ENCODE measurements around the gene ZFP1.
A peak's percentile ranks its signal among the peaks of the same experiment; 100 is the strongest.
"Not testable (repeated sequence)": the region's sequence is repeated elsewhere in the genome, so short reads cannot be mapped to it uniquely, and the experiment has no call there.

The ZFP1 gene

DNA sequence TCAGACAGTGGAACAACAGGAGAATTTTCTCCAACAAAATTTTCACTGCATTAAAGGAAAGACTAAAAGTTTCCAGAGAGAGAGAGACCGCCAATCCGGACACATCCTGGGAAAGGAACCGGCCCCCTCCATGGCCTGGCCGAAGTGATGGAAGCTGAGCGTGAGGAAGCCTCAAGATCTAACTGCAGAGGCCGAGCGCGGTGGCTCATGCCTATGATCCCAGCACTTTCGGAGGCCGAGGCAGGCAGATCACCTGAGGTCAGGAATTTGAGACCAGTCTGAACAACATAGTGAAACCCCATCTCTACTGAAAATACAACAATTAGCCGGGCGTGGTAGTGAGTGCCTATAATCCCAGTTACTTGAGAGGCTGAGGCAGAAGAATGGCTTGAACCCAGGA, 54.8 kb downstream of the ZFP1 start:
- no peak for FAIRE-seq
- DNase-seq (ENCODE audit: insufficient read length, low spot score), result no peak

DNA sequence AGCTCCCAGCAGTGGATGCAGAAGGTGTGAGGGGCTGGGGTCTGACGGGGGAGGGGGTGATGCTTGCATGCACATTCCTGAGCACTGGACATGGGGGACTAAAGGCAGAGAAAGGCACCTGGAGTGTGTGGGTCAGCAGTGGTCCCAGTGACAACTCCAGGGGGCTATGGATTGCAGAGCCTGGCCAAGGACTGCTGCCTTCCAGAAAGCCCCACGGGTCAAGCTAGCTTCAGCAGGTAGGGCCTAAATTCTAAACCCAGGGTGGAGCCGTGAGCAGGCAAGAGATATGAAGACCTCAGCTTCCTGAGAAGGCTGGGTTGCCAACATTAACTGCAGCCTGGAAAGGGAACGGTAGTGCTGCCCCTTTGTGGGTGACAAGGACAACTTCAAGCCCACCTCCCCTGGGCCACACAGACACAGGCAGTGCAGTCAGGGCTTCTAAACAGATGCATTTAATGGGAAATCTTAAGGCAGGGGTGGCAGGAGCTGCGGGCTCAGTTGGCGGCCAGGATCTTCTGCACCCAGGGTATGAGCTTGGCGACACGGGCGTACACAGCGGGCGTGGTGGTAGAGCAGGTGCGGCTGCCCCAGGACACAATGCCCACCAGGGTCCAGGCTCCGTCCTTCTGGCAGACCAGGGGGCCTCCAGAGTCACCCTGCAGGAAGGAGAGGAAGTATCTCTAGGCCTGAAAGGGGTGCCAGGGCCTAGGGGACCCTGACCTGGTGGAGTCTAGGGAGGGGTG, 55.5 kb downstream of the ZFP1 start:
- no peak for DNase-seq (ENCODE audit: insufficient read length, low spot score)
- no peak for FAIRE-seq

DNA sequence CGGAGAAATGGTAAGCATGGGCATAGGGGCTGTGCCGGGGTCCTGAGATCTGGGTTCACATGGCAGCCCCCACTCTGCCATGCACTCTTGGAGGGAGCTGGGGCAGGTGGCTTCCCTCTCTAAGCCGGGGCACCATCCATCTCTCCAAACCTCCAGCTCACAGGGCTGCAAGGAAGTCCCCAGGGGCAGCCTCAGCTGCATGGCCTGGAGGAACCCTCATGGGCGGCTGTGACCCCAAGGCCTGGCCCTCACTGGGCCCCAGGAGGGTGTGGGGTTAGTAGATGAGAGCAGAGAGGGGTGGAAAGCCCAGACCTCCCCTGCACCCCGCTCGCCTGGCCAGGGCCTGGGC, 56.1 kb downstream of the ZFP1 start:
- DNase-seq (ENCODE audit: insufficient read length, low spot score) (no peak), FAIRE-seq (no peak)

DNA sequence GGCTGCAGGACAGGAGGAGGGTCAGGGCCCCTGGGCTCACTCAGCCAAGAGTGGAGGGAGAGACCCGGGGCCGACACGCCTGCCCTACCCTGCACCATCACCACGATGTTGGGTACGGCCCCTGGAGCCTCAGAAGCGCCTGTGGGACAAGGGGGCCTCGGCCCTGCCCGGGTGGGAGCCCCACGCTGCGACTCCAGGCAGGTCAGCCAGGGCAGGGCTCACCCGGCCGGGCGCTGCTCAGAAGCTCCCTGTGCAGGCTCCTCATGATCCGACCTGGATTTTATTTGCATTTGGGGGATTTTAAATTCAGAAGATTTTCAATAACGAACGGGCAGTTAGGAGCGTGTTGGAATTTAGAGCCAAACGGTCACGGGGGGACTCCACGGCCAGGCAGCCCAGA, 56.6 kb downstream of the ZFP1 start:
- not testable (repeated sequence) for FAIRE-seq; DNase-seq (ENCODE audit: insufficient read length, low spot score)

DNA sequence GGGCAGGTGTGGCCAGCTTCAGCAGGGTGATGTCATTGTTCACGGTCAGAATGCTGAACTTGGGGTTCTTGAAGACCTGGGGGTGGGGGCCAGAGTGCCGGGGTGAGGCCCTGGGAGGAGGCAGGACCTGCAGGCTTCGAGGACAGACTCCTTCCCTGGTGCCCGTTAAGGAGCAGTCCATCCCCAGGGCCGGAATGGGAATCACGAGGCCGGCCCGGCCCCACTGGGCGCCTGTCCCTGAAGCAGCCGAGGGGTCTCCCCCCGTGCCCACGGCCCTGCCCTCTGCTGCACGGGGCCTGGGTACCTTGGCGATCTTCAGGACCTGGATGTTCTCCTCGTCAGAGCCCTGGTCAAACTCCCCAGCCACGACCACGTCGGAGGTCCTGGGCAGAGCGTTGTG, 57.1 kb downstream of the ZFP1 start:
- FAIRE-seq; DNase-seq (ENCODE audit: insufficient read length, low spot score): not testable (repeated sequence)

DNA sequence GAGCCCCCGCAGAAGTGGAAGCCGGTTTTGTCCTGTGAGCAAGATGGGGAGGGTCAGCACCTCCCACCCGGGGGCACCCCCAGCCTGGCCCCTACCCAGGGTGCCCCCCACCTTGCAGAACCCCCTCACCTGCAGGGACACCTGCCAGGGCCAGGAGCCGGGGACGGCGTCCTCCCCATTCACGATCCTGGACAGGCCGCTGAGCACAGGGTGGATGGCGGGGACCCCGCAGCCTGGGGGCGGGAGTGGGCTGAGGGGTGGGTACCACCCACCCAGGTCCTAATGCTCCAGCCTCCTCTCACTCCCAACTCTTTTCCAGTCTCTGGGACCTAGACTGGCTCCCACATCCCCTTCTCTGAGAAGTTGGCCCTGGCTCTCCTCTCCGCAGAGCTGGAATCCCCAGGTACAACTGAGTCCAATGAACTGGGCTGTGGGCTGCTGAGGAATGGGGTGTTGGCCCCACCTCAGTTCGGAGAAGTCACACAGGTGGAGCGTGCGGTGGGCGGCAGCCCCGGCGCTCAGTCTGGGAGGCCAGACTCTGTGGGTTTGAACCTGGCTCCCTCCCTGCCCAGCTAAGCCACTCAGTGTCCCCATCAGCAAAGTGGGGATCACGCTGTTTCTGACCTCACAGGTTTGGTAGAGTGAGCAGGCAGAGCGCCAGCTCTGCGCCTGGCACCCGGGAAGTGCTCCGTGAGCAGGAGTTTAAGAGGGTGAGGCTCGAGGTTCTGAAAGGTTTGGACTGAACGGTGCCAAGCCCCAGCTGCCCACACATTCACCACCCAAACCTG, 57.8 kb downstream of the ZFP1 start:
- DNase-seq (ENCODE audit: insufficient read length, low spot score); FAIRE-seq: not testable (repeated sequence)

DNA sequence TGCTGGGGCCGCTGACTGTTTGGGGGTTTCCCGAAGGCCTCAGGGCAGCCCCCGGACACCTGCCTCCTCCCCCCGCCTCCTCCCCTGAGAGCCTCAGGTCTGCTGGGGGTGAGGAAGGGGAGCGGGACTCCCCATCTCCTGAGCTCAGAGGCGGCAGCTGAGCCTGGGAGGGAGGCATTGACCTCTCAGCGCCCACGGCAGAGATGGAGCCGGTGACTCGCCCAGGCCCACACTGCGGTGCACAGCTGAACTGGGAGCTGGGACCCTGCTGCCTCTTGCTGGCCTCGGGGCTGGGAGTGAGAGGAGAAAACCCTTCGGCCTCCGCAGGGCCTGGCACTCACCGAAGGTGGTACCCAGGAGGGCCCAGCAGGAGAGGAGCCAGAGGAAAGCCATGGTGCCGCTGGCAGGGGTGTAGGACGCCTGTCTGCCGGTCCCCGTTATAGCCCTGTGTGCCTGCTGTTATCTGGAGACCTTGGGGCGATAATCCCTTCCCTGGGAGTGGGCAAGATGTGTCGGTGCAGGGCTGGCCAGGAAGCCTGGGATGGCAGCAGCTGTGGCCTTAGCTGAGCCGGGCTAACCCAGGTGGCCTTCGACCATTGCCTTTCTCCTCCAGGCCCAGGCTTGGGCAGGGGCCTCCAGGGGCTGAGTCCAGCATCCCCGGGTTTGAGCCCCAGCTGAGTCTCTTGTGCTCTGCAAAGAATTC, 58.6 kb downstream of the ZFP1 start, which contains the start of gene CTRB2:
CTRB2 (minus strand) TSS at position 413 of the 703 bp plus-strand sequence; CDS start at position 393, 20 bp downstream.
- DNase-seq (ENCODE audit: insufficient read length, low spot score) (no peak), FAIRE-seq (no peak)

DNA sequence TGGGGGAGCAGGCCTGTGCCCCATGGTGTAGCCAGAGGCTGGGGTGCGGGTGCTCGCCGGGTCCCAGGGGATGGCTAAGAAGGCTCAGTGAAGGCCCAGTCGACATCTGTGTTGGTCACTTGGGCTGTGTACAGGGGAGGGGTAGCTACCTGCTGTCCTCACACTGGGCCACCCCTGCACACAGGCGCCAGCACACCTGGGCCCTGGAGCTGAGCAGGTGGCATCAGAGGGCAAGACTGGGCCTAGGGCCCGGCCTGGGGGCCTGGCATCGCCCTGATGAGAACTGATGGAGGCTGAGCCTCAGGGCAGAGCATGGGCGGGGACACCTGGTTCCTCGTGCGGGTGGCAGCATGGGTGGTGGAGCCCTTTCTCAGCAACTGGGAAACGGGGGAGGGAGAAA, 59.5 kb downstream of the ZFP1 start:
- DNase-seq (ENCODE audit: insufficient read length, low spot score), result no peak
- FAIRE-seq, result no peak

DNA sequence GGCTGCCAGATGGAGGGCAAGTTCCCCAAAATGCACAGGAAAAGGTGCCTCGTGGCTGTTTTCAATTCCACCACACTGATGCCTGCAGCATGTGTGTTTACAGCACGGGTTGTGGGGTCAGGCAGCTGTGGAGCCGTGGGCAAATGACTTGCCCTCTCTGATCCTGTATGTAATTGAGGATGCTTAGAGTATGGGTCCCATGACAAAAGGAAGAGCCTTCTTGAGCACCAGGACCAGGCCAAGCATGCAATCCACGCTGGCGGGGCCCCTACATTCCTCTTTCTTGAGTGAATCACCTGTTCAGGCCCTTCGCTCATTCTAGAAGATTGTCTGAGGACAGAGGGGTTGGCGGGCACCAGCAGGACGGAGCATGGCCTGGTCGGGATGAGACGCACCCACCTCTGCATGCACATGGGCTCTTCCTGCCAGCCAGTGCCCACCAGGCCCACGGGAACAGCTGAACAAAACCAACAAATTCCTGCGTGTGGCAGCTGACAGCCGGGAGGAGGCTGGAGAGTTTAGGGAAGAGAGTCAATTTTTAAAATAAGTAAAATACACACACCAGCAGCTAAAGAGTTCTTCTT, 60.0 kb downstream of the ZFP1 start:
- no peak for FAIRE-seq
- DNase-seq (ENCODE audit: insufficient read length, low spot score), result no peak

DNA sequence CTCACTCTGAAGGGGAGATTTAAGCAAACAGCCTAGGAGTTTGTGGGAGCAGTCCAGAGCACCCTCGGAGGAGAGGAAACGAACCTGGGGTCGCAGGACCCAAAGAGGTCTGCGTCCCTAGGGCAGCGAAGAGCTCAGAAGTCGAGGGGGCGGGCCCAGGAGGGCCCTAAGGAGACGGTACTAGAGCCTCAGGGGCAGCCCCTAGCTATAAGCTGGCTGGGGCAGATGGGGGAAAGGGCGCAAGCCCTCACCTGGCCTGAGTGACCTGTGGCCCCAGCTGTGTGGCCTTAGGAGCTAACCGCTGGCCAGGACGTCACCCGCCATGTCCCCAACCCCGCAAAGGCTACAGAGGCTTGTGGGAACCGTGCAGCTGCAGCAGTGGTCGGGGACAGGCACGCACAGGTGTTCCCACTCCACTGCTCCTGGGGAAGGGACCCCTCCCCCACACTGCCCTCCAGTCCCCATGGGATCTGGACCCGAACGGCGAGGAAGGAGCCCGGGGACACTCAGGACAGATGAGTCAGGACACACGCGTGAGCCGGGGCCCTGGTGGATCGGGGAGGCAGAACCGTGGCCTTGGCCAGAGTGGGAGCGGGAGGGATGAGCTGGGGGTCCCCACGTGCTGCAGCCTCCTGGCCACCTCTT, 60.7 kb downstream of the ZFP1 start:
- DNase-seq (ENCODE audit: insufficient read length, low spot score) (no peak), FAIRE-seq (no peak)

DNA sequence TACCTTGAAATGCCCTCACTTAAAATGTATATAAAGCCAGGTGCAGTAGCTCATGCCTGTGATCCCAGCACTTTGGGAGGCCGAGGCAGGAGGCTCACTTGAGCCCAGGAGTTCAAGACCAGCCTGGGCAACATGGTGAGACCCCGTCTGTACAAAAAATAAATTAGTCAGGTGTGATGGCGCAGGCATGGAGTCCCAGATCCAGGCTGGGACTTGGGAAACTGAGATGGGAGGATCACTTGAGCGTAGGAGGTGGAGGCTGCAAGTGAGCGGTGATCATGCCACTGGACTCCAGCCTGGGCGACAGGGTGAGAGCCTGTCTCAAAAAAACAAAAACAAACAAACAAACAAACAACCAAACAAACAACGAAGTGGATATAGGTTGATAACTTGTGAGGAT, 61.2 kb downstream of the ZFP1 start:
- DNase-seq (ENCODE audit: insufficient read length, low spot score); FAIRE-seq: not testable (repeated sequence)

DNA sequence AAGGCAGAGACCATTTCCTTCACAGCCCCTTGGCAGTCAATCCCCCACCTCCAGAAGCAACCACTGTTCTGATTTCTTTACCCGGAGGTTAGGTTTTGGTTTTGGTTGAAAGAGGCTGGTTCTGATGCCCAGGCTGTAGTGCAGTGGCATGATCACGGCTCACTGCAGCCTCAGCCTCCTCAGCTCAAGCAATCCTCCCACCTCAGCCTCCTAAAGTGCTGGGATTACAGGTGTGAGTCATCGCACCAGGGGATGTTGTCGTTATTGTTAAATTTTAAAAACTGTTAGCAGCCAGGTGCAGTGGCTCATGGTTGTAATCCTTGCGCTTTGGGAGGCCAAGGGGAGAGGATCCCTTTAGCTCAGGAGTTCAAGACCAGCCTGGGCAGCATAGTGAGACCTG, 61.6 kb downstream of the ZFP1 start:
- DNase-seq (ENCODE audit: insufficient read length, low spot score) (no peak), FAIRE-seq (no peak)

DNA sequence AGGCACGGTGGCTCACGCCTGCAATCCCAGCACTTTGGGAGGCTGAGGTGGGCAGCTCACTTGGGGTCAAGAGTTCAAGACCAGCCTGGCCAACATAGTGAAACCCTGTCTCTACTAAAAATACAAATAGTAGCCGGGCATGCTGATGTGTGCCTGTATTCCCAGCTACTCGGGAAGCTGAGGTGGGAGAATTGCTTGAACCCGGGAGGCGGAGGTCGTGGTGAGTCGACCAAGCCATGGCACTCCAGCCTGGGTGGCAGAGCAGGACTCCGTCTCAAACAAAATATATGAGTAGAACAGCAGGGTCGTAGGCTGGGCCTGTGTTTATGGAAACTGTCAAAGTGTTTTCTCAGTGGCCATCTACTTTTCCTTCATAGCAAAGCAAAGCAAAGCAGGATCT, 63.0 kb downstream of the ZFP1 start:
- DNase-seq (ENCODE audit: insufficient read length, low spot score); FAIRE-seq: not testable (repeated sequence)

DNA sequence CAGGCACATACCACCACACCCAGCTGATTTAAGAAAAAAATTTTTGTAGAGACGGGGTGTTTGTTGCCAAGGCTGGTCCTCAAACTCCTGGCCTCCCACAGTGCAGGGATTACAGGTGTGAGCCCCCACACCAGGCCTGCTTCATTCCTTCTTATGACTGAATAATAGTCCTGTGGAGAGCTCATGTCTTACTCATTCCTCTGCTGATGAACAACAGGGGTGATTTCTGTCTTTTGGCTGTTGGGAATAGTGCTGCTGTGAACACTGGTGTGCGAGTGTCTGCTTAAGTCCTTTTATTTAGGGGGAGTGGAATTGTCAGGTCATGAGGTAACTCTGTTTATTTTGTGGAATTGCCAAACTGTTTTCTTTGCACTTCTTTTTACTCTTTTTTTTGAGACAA, 67.8 kb downstream of the ZFP1 start:
- FAIRE-seq (no peak), DNase-seq (ENCODE audit: insufficient read length, low spot score) (no peak)

DNA sequence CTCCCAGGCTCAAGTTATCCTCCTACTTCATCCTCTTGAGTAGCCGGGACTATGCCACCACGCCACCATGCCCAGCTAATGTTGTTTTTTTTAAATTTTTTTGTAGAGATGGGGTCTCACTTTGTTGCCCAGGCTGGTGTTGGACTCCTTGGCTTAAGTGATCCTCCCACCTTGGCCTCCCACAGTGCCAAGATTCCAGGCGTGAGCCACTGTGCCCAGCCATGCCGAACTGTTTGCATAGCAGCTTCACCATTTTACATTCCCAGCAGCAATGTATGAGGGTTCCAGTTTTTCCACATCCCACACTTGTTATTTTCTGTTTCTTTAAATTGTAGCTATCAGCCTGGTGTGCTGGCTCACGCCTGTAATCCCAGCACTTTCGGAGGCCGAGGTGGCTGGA, 68.3 kb downstream of the ZFP1 start:
- FAIRE-seq (no peak), DNase-seq (ENCODE audit: insufficient read length, low spot score) (no peak)

DNA sequence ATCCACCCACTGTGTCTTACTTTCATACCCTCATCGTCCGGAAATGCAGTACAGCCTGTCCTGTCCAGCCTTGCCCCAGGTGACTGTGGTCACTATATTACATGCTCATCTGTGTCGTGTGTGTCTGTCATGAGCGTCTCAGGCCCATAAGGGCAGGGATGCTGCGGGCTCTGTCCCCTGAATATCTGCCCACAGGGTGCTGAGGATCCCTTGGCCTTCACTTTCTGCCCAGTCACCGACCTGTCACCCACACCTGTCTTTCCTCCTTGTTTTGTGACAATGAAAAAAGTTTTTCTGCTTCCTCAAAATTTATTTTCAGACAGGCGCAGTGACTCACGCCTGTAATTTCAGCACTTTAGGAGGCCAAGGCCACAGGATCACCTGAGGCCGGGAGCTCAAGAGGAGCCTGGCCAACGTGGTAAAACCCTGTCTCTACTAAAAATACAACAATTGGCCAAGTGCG, 69.1 kb downstream of the ZFP1 start:
- no peak for DNase-seq (ENCODE audit: insufficient read length, low spot score)
- no peak for FAIRE-seq

DNA sequence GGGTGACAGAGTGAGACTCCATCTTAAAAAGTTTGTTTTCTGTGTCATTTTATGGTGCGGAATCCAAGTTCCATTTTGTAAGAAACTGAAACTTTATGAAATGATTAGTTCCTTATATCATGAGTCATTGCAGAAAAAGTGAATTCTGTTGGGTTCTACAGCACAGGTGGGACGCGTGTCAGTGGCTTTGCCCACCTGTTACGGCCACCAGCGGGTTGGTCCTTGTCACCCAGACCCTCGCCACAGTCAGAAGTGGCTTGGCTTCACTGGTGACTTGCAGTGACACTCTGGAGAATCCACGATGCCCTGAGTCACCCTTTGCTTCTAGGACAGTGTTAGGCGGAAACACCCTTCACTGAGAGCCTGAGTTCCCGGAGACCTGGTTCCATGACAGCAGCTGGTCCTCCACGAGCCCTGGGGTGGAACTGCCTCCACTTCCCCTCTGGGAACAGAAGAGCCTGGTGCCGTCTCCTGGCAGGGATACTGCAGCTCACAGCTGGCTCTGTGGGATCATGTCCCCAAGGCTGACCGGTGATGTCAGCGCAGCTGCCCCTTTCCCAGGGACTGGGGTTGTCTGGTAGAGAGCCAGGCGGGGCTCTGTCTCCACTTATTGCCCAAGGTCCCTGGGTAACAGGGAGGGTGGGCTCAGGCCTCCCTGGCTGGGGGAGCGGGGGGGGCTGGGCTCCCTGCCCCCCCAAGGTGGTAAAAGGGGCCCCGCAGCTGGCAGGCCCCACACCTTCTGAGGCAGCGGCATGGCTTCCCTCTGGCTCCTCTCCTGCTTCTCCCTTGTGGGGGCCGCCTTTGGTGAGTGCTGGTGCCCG, 70.1 kb downstream of the ZFP1 start, which contains the start of gene CTRB1:
CTRB1 (plus strand) TSS at position 733 of the 821 bp plus-strand sequence; CDS start at position 753, 20 bp downstream.
- FAIRE-seq, result peak; percentile 49
- DNase-seq (ENCODE audit: insufficient read length, low spot score), result peak; percentile 61

DNA sequence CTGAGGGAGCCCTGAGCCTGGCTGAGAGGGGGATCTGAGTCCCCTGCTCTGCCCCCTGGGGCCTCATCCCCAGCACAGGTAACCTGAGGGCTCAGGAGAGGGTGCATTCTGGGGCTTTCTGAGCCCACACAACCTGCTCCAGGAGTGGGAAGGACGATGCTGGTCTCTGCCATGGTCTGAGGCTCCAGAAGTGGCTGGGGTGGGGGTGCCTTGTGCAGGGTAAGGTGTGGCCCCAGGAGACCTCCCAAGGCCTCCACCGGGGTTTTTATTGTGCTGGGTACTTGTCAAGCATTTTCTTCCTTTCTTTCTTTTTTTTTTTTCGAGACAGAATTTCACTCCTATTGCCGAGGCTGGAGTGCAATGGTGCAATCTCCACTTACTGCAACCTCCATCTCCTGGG, 70.8 kb downstream of the ZFP1 start:
- DNase-seq (ENCODE audit: insufficient read length, low spot score) (no peak), FAIRE-seq (no peak)

DNA sequence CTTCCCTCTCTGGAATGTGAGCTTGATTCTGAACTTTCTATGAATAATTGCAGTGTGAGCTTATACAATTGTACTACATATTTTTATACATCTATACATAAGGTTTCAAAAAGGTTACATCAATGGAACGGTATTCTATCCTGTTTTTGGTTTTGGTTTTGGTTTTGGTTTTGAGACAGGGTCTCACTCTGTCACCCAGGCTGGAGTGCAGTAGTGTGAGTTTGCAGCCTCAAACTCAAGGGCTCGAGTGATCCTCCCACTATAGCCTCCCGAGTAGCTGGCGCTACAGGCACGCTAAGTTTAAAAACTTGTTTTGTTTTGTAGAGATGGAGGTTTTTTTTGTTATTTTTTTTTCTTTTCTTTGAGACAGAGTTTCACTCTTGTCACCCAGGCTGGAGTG, 71.5 kb downstream of the ZFP1 start:
- DNase-seq (ENCODE audit: insufficient read length, low spot score) (no peak), FAIRE-seq (peak; percentile 82)

Measured in GM19239 (cell line).